DOHH2 (cell line): ENCODE results near the gene OTUD7B.

ENCODE experiments used
- H3F3A ChIP-seq: fragments of 200-600 bp; sonication (generic), shearing (Covaris generic); 2 replicates; pipeline ENCODE4 v1.6.0; 2016; ENCODE audit warnings: antibody characterized with exemption, mild to moderate bottlenecking; ENCODE audit not compliant: control insufficient read depth, insufficient read depth
- H3K27ac ChIP-seq: fragments of 200-600 bp; sonication (generic); 2 replicates; pipeline ENCODE4 v1.5.1; 2014; ENCODE audit warnings: low read depth, mild to moderate bottlenecking, low read length, moderate library complexity
- H3K27me3 ChIP-seq: fragments of 200-600 bp; sonication (generic); 2 replicates; pipeline ENCODE4 v1.6.1; 2014; ENCODE audit warnings: mild to moderate bottlenecking, low read length, mixed read lengths; ENCODE audit not compliant: control insufficient read depth
- H3K36me3 ChIP-seq: fragments of 200-600 bp; sonication (generic); 2 replicates; pipeline ENCODE4 v1.6.1; 2014; ENCODE audit warnings: mild to moderate bottlenecking, low read length, moderate library complexity, mixed read lengths; ENCODE audit not compliant: control insufficient read depth
- H3K4me1 ChIP-seq: fragments of 200-600 bp; sonication (generic); 2 replicates; pipeline ENCODE4 v1.6.1; 2014; ENCODE audit warnings: mild to moderate bottlenecking, low read length, mixed read lengths; ENCODE audit not compliant: control insufficient read depth
- H3K4me2 ChIP-seq: fragments of 200-600 bp; sonication (generic); 2 replicates; pipeline ENCODE4 v1.6.0; 2014; ENCODE audit warnings: mild to moderate bottlenecking, low read length, moderate library complexity
- H3K4me3 ChIP-seq: fragments of 200-600 bp; sonication (generic); 2 replicates; pipeline ENCODE4 v1.5.1; 2014; ENCODE audit warnings: mild to moderate bottlenecking, low read length, mixed read lengths
- H3K79me2 ChIP-seq: fragments of 200-600 bp; sonication (generic); 2 replicates; pipeline ENCODE4 v1.6.1; 2014; ENCODE audit warnings: mild to moderate bottlenecking, low read length, mixed read lengths; ENCODE audit not compliant: control insufficient read depth
- H3K9me2 ChIP-seq: fragments of 200-600 bp; sonication (generic); replicated peaks from 2 replicates; pipeline ENCODE4 v1.6.1; 2014; ENCODE audit warnings: mild to moderate bottlenecking, low read length, mixed read lengths; ENCODE audit not compliant: control insufficient read depth
- H3K9me3 ChIP-seq: fragments of 200-600 bp; sonication (generic); 2 replicates; pipeline ENCODE4 v1.6.1; 2014; ENCODE audit warnings: antibody characterized with exemption, low read length, mixed read lengths; ENCODE audit not compliant: control insufficient read depth, insufficient read depth
- H4K20me1 ChIP-seq: fragments of 200-600 bp; sonication (generic); 2 replicates; pipeline ENCODE4 v1.6.0; 2014; ENCODE audit warnings: low read depth, mild to moderate bottlenecking, antibody characterized with exemption, low read length, moderate library complexity; ENCODE audit not compliant: control insufficient read depth, insufficient read depth
- CTCF ChIP-seq: fragments of 200-600 bp; sonication (generic); IDR thresholded peaks from one replicate; pipeline ENCODE4 v1.5.1; 2014; ENCODE audit warnings: antibody characterized with exemption, mild to moderate bottlenecking, low read depth, low read length; ENCODE audit not compliant: poor library complexity, severe bottlenecking
- EZH2phosphoT487 ChIP-seq: fragments of 200-600 bp; sonication (generic); IDR thresholded peaks from 2 replicates; pipeline ENCODE4 v1.6.1; 2017; ENCODE audit warnings: borderline replicate concordance, mild to moderate bottlenecking, antibody characterized with exemption, low read length, moderate library complexity, mixed read lengths

OTUD7B gene

GRCh38 chr1:149925751-149926150, 84.8 kb downstream of the OTUD7B start:
- Histone ChIP-seq H3K27me3 (no peaks in the 10 kb centered on the region), H3F3A (peaks cover 8% of the 10 kb centered on the region), H3K4me3 (peak overlapping the region; percentile 93; the same call in 1 of the 2 replicates), H3K79me2 (peaks cover 34% of the 10 kb centered on the region), H3K9me3 (no peaks in the 10 kb centered on the region), H3K9me2 (no peaks in the 10 kb centered on the region), H3K36me3 (peaks cover 57% of the 10 kb centered on the region), H3K4me2 (peak overlapping the region; percentile 85), H3K27ac (no peak overlapping the region), H3K4me1 (peaks cover 29% of the 10 kb centered on the region), H4K20me1 (peaks cover 19% of the 10 kb centered on the region)
- TF ChIP-seq EZH2phosphoT487, result no peak
- no peak for TF ChIP-seq CTCF

- H3K27me3 ChIP-seq, result no peaks in the 10 kb centered on the region
- H3K36me3 ChIP-seq, result peaks cover 57% of the 10 kb centered on the region
- H3K4me2 ChIP-seq, result peak overlapping the region; percentile 85
- H4K20me1 ChIP-seq, result peaks cover 19% of the 10 kb centered on the region
- H3F3A ChIP-seq, result peaks cover 12% of the 10 kb centered on the region
- H3K9me2 ChIP-seq, result no peaks in the 10 kb centered on the region
- H3K4me3 ChIP-seq, result no peak overlapping the region
- peaks cover 29% of the 10 kb centered on the region for H3K4me1 ChIP-seq
- TF ChIP-seq CTCF (no peak), EZH2phosphoT487 (no peak)
- H3K79me2 ChIP-seq, result peaks cover 34% of the 10 kb centered on the region
- no peak overlapping the region for H3K27ac ChIP-seq
- H3K9me3 ChIP-seq, result no peaks in the 10 kb centered on the region
Observed at GRCh38 chr1:149925345-149925744, 85.2 kb downstream of the OTUD7B start.

GRCh38 chr1:149923626-149924025, 86.9 kb downstream of the OTUD7B start:
- peaks cover 2% of the 10 kb centered on the region for H3K27me3 ChIP-seq
- no peaks in the 10 kb centered on the region for H3K9me2 ChIP-seq
- H3K36me3 ChIP-seq, result peaks cover 57% of the 10 kb centered on the region
- TF ChIP-seq EZH2phosphoT487, result no peak
- TF ChIP-seq CTCF, result no peak
- no peak overlapping the region for H3K4me2 ChIP-seq
- peaks cover 22% of the 10 kb centered on the region for H3K4me1 ChIP-seq
- H3K4me3 ChIP-seq, result no peak overlapping the region
- peaks cover 13% of the 10 kb centered on the region for H3F3A ChIP-seq
- peaks cover 19% of the 10 kb centered on the region for H4K20me1 ChIP-seq
- H3K9me3 ChIP-seq, result no peaks in the 10 kb centered on the region
- no peak overlapping the region for H3K27ac ChIP-seq
- peaks cover 34% of the 10 kb centered on the region for H3K79me2 ChIP-seq
